Gastrocnemius medialis (tissue), 4 donors: ENCODE data around the gene RBM23. TPM values are rescaled to one million over a fixed set of nuclear protein-coding genes. Genes with fewer than 3 reads are reported as not detected.

Experiments
- ATAC-seq, 2 donors: fragments of 150-250 bp; one replicate each; pipeline ENCODE4 v1.9.1; 2016
- DNase-seq, 2 donors: peaks; one replicate each; pipeline ENCODE4 v3.0.0-alpha.2; 2019
- H3K27ac ChIP-seq, 4 donors: fragments of 200-600 bp; sonication (generic); 1 replicate in 1 of 4; 2 replicates in 3 of 4; pipeline ENCODE4 v1.5.1; 2016 to 2018; ENCODE audit warnings: mild to moderate bottlenecking in 2 of 4, moderate library complexity in 1 of 4
- H3K27me3 ChIP-seq, 3 donors: fragments of 200-600 bp; sonication (generic) in 2 of 3; 1 replicate in 1 of 3; 2 replicates in 2 of 3; pipeline versions ENCODE4 v1.5.1 to v1.6.0; 2016 to 2019; ENCODE audit warnings: mild to moderate bottlenecking in 1 of 3, moderate library complexity in 1 of 3
- H3K36me3 ChIP-seq, 2 donors: fragments of 200-600 bp; sonication (generic) in 1 of 2; one replicate each; pipeline ENCODE4 v1.5.1; 2017 to 2018
- H3K4me1 ChIP-seq, 2 donors: fragments of 200-600 bp; sonication (generic) in 1 of 2; one replicate each; pipeline ENCODE4 v1.5.1; 2016 to 2017; ENCODE audit warnings: mild to moderate bottlenecking in 2 of 2
- H3K4me3 ChIP-seq, 4 donors: fragments of 200-600 bp; sonication (generic) in 3 of 4; 1 replicate in 1 of 4; 2 replicates in 3 of 4; pipeline ENCODE4 v1.5.1; 2016 to 2019; ENCODE audit warnings: mild to moderate bottlenecking in 2 of 4
- H3K9me3 ChIP-seq, 3 donors: fragments of 200-600 bp; sonication (generic) in 2 of 3; 1 replicate in 1 of 3; 2 replicates in 2 of 3; pipeline ENCODE4 v1.5.1; 2016 to 2019
- POLR2A ChIP-seq, 2 donors: fragments of 450-650 bp; IDR thresholded peaks; one replicate each; pipeline ENCODE4 v1.6.1; 2017; ENCODE audit warnings: antibody characterized with exemption in 2 of 2, mild to moderate bottlenecking in 2 of 2, moderate library complexity in 2 of 2
- in situ Hi-C, 4 donors: fragments of 200-750 bp; cut with MboI; loops; one replicate each; pipeline versions ENCODE4 v1.15.0 to v1.8.0; 2017; ENCODE audit warnings: low sequenced_read_pairs in 4 of 4
- intact Hi-C: fragments of 100-400 bp; cut with DNase I; formaldehyde crosslinking; loops from one replicate; pipeline ENCODE4 v1.15.1; 2023; ENCODE audit warnings: low total_unique reads
- total RNA-seq, 4 donors: library from RNA; depleted of rRNA; stranded (reverse); fragments of >200 nt; gene quantifications; one replicate each; pipeline versions ENCODE4 v1.1.0 to v1.2.3, GENCODE V29; 2016
- TF ChIP-seq, protein P1 (sequence below), 5 experiments: fragments of 450-650 bp in 3 of 5; fragments of 200-600 bp in 2 of 5; sonication (generic) in 2 of 5; IDR thresholded peaks in 4 of 5; conservative IDR thresholded peaks in 1 of 5; 1 replicate in 4 of 5; 2 replicates in 1 of 5; pipeline ENCODE4 v1.5.1; 2016 to 2019; ENCODE audit warnings: antibody characterized with exemption in 5 of 5, mild to moderate bottlenecking in 3 of 5, moderate library complexity in 3 of 5

RBM23 gene
- total RNA-seq, 4 donors from 2014 or later, result 37.7 to 83.3 (median 62.1) TPM

DNA sequence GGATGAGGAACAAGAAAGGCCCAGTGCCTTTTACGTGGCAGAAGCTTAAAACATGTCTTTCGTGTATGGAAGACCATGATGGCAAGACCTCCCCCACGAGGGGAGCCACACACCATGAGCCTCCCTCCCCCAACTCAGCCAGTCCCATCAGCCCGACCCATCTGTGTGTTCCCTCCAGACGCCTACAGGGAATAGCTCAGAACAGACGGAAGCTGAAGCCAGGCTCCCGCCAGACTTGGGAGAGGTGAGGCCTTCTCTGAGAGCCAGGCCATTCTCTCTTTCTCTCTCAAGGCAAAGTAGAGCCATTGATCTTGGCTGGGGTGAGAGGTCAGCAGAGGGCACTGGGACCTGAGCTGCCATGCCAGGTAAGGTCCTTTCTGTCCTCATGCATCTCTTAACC, 26.5 kb downstream of the RBM23 start:
- intact Hi-C loops (no loop called here), in situ Hi-C loops (no loop called here)
- Histone ChIP-seq H3K4me1 (no peaks in the 10 kb centered on the region), H3K27me3 (peaks cover 0 to 9% (median 0%) of the 10 kb centered on the region in 3 donors), H3K4me3 (no peak overlapping the region), H3K27ac (no peak overlapping the region), H3K9me3 (no peaks in the 10 kb centered on the region), H3K36me3 (no peaks in the 10 kb centered on the region)
- ATAC-seq, result no peak
- no peak for DNase-seq
- TF ChIP-seq, protein P1, sequence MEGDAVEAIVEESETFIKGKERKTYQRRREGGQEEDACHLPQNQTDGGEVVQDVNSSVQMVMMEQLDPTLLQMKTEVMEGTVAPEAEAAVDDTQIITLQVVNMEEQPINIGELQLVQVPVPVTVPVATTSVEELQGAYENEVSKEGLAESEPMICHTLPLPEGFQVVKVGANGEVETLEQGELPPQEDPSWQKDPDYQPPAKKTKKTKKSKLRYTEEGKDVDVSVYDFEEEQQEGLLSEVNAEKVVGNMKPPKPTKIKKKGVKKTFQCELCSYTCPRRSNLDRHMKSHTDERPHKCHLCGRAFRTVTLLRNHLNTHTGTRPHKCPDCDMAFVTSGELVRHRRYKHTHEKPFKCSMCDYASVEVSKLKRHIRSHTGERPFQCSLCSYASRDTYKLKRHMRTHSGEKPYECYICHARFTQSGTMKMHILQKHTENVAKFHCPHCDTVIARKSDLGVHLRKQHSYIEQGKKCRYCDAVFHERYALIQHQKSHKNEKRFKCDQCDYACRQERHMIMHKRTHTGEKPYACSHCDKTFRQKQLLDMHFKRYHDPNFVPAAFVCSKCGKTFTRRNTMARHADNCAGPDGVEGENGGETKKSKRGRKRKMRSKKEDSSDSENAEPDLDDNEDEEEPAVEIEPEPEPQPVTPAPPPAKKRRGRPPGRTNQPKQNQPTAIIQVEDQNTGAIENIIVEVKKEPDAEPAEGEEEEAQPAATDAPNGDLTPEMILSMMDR (IDR thresholded peaks at IDR 0.05 in 4 of 5, conservative IDR thresholded peaks at IDR 0.05 in 1 of 5), result no peak
- TF ChIP-seq POLR2A (IDR thresholded peaks at IDR 0.05), result no peak

DNA sequence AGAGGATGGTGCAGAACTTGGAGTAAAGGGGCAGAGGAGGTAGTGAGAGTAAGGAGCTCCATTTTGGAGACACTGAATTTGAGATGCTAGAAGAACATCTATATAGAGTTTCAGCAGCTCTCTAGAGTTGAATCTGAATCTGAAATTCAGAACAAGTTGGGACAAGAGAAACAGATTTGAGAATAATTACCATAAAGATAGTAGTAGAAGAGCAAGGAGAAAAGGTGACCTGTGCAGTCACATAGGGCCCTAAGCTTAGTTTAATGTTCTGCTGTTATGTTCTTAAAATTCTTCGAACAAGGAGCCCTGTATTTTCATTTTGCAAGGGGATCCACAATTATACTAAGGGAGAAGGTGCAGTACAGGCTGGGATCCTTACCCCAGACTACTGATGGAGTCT, 28.5 kb downstream of the RBM23 start:
- H3K27ac ChIP-seq, result no peak overlapping the region
- no peak for TF ChIP-seq POLR2A (IDR thresholded peaks at IDR 0.05)
- TF ChIP-seq, protein P1 (IDR thresholded peaks at IDR 0.05 in 4 of 5, conservative IDR thresholded peaks at IDR 0.05 in 1 of 5), result no peak
- ATAC-seq (no peak), DNase-seq (no peak)
- H3K27me3 ChIP-seq, result peaks cover 2 to 24% (median 18%) of the 10 kb centered on the region in 3 donors
- no peaks in the 10 kb centered on the region for H3K36me3 ChIP-seq
- no peak overlapping the region for H3K4me3 ChIP-seq
- intact Hi-C loops, result no loop called here
- H3K9me3 ChIP-seq, result no peaks in the 10 kb centered on the region
- in situ Hi-C loops, result no loop called here
- peaks cover 0 to 8% of the 10 kb centered on the region in 2 donors for H3K4me1 ChIP-seq

DNA sequence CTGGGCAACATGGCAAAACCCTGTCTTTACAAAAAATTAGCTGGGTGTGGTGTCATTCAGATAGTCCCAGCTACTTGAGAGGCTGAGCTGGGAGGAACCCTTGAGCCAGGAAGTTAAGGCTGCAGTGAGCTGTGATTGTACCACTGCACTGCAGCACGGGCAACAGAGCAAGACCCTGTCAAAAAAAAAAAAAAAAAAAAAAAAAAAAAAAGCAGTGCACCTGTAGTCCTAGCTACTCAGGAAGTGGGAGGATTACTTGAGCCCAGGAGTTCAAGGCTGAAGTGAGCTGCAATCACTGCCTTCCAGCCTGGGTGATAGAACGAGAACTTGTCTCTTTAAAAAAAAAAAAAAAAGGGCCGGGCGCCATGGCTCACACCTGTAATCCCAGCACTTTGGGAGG, 30.3 kb downstream of the RBM23 start:
- Histone ChIP-seq H3K4me3 (no peak overlapping the region), H3K27me3 (peaks cover 2 to 29% (median 20%) of the 10 kb centered on the region in 3 donors), H3K36me3 (no peaks in the 10 kb centered on the region), H3K27ac (no peak overlapping the region), H3K4me1 (peaks cover 0 to 8% of the 10 kb centered on the region in 2 donors), H3K9me3 (no peaks in the 10 kb centered on the region)
- intact Hi-C loops (no loop called here), in situ Hi-C loops (no loop called here)
- no peak for TF ChIP-seq POLR2A (IDR thresholded peaks at IDR 0.05)
- TF ChIP-seq, protein P1 (IDR thresholded peaks at IDR 0.05 in 4 of 5, conservative IDR thresholded peaks at IDR 0.05 in 1 of 5), result no peak
- no peak for DNase-seq
- ATAC-seq, result no peak

DNA sequence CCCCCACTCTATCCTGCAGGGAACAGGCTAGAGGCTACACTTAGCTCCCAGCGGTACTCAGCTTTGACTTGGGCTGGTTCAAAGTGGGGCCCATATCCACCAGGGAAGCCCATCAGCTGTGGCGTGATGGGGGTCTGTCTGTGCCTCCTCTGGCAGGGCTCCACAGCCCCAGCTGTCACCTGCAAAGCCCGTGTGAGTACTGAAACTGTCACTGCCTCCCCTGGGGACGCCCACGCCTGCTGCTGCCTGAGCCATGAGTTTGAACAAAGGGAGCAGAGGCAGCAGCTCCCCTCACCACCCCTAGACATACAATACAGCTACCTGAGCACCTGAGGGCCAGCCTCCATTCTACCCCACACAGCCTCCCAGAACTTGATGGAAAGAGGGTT, 31.0 kb downstream of the RBM23 start:
- intact Hi-C loops, result no loop called here
- H3K4me1 ChIP-seq, result peaks cover 0 to 8% of the 10 kb centered on the region in 2 donors
- peaks cover 2 to 34% (median 26%) of the 10 kb centered on the region in 3 donors for H3K27me3 ChIP-seq
- no peaks in the 10 kb centered on the region for H3K36me3 ChIP-seq
- TF ChIP-seq, protein P1 (IDR thresholded peaks at IDR 0.05 in 4 of 5, conservative IDR thresholded peaks at IDR 0.05 in 1 of 5), result no peak
- TF ChIP-seq POLR2A (IDR thresholded peaks at IDR 0.05), result no peak
- in situ Hi-C loops, result no loop called here
- DNase-seq (no peak), ATAC-seq (no peak)
- H3K27ac ChIP-seq, result no peak overlapping the region
- no peak overlapping the region for H3K4me3 ChIP-seq
- no peaks in the 10 kb centered on the region for H3K9me3 ChIP-seq
